B cell (primary cell): ENCODE measurements around the gene YIPF5.

Experiments
- CTCF ChIP-seq: fragments of 200-600 bp; IDR thresholded peaks from one replicate; pipeline ENCODE4 v1.8.0; 2022; ENCODE audit warnings: antibody characterized with exemption, mild to moderate bottlenecking
- EZH2 ChIP-seq: IDR thresholded peaks from 2 replicates; pipeline ENCODE4 v1.6.1; 2012; ENCODE audit warnings: borderline replicate concordance, low read depth, mild to moderate bottlenecking, moderate library complexity, low read length; ENCODE audit not compliant: insufficient read depth, poor library complexity, severe bottlenecking

GRCh38 chr5:144166696-144167095 lies 3.8 kb downstream of the YIPF5 start:
- TF ChIP-seq CTCF = no peak
- no peak for TF ChIP-seq EZH2
